SU-DHL-6 (cell line): ENCODE results near the gene TGFA.

Experiments used
- H2AFZ ChIP-seq: fragments of 200-600 bp; sonication (generic); 2 replicates; pipeline ENCODE4 v1.6.1; 2014; ENCODE audit warnings: low read depth, mild to moderate bottlenecking, moderate library complexity, mixed read lengths, antibody characterized with exemption, low read length; ENCODE audit not compliant: severe bottlenecking
- H3F3A ChIP-seq: fragments of 200-600 bp; shearing (Covaris generic); 2 replicates; pipeline ENCODE4 v1.6.0; 2016; ENCODE audit warnings: antibody characterized with exemption, mild to moderate bottlenecking; ENCODE audit not compliant: insufficient read depth
- H3K27ac ChIP-seq: fragments of 200-600 bp; sonication (generic); 2 replicates; pipeline ENCODE4 v1.5.1; 2016; ENCODE audit warnings: low read depth, mild to moderate bottlenecking, low read length, moderate library complexity, mixed read lengths
- H3K27me3 ChIP-seq: fragments of 200-600 bp; sonication (generic), shearing (Covaris generic); 2 replicates; pipeline ENCODE4 v1.6.0; 2014; ENCODE audit warnings: mild to moderate bottlenecking, low read length
- H3K36me3 ChIP-seq: fragments of 200-600 bp; sonication (generic); 2 replicates; pipeline ENCODE4 v1.6.1; 2014; ENCODE audit warnings: mild to moderate bottlenecking, low read length, mixed read lengths
- H3K4me2 ChIP-seq: fragments of 300-600, 200-600 bp; shearing (Covaris generic), sonication (generic); 2 replicates; pipeline ENCODE4 v1.6.0; 2014; ENCODE audit warnings: low read length, low read depth, mild to moderate bottlenecking; ENCODE audit not compliant: poor library complexity, severe bottlenecking
- H3K4me3 ChIP-seq: fragments of 200-600 bp; sonication (generic); 2 replicates; pipeline ENCODE4 v1.5.1; 2014; ENCODE audit warnings: antibody characterized with exemption, low read length, mild to moderate bottlenecking, mixed read lengths; ENCODE audit not compliant: insufficient read depth, poor library complexity, severe bottlenecking
- H3K79me2 ChIP-seq: fragments of 200-600 bp; sonication (generic); 2 replicates; pipeline ENCODE4 v1.6.1; 2014; ENCODE audit warnings: mild to moderate bottlenecking, low read length, moderate library complexity; ENCODE audit not compliant: insufficient read depth
- H3K9ac ChIP-seq: fragments of 200-600 bp; sonication (generic); 2 replicates; pipeline ENCODE4 v1.7.0; 2014; ENCODE audit warnings: mild to moderate bottlenecking, low read length
- H3K9me2 ChIP-seq: fragments of 200-600 bp; sonication (generic); replicated peaks from 2 replicates; pipeline ENCODE4 v1.6.1; 2014; ENCODE audit warnings: low read length; ENCODE audit not compliant: insufficient read depth
- H3K9me3 ChIP-seq: fragments of 200-600 bp; sonication (generic); 2 replicates; pipeline ENCODE4 v1.6.1; 2014; ENCODE audit warnings: low read length, mixed read lengths; ENCODE audit not compliant: insufficient read depth
- H4K20me1 ChIP-seq: fragments of 200-600 bp; sonication (generic); 2 replicates; pipeline ENCODE4 v1.6.1; 2014; ENCODE audit warnings: low read depth, mild to moderate bottlenecking, antibody characterized with exemption, low read length, moderate library complexity, mixed read lengths
- CTCF ChIP-seq: fragments of 200-600 bp; sonication (generic); IDR thresholded peaks from one replicate; pipeline ENCODE4 v1.5.1; 2017; ENCODE audit warnings: antibody characterized with exemption, mild to moderate bottlenecking, low read length, moderate library complexity; ENCODE audit not compliant: insufficient read depth, poor library complexity, severe bottlenecking
- EZH2phosphoT487 ChIP-seq: fragments of 200-600 bp; sonication (generic), shearing (Covaris generic); conservative IDR thresholded peaks from 2 replicates; pipeline ENCODE4 v1.6.1; 2018; ENCODE audit warnings: mild to moderate bottlenecking, antibody characterized with exemption, low read length, moderate library complexity, mixed read lengths

Gene TGFA

GRCh38 chr2:70454936-70455544 lies 98.6 kb downstream of the TGFA start:
- Histone ChIP-seq H3K4me3 (no peak overlapping the region), H3K27ac (no peak overlapping the region), H3K9me3 (no peaks in the 10 kb centered on the region), H4K20me1 (no peaks in the 10 kb centered on the region), H3F3A (no peaks in the 10 kb centered on the region), H2AFZ (no peak overlapping the region), H3K9ac (no peak overlapping the region), H3K9me2 (no peaks in the 10 kb centered on the region), H3K27me3 (no peaks in the 10 kb centered on the region), H3K4me2 (no peak overlapping the region), H3K79me2 (no peaks in the 10 kb centered on the region), H3K36me3 (no peaks in the 10 kb centered on the region)
- TF ChIP-seq CTCF (no peak), EZH2phosphoT487 (no peak)

GRCh38 chr2:70450641-70451250 lies 102.9 kb downstream of the TGFA start:
- Histone ChIP-seq H3K9me2 (no peaks in the 10 kb centered on the region), H4K20me1 (no peaks in the 10 kb centered on the region), H3K4me3 (no peak overlapping the region), H3K4me2 (no peak overlapping the region), H3K9me3 (no peaks in the 10 kb centered on the region), H3K27me3 (no peaks in the 10 kb centered on the region), H3K36me3 (no peaks in the 10 kb centered on the region), H3K27ac (no peak overlapping the region), H3K9ac (no peak overlapping the region), H3F3A (no peaks in the 10 kb centered on the region), H3K79me2 (no peaks in the 10 kb centered on the region), H2AFZ (no peak overlapping the region)
- TF ChIP-seq CTCF (no peak), EZH2phosphoT487 (no peak)

- Histone ChIP-seq H4K20me1 (no peaks in the 10 kb centered on the region), H3F3A (no peaks in the 10 kb centered on the region), H3K9me2 (no peaks in the 10 kb centered on the region), H3K4me2 (no peak overlapping the region), H3K9ac (no peak overlapping the region), H3K36me3 (no peaks in the 10 kb centered on the region), H3K9me3 (no peaks in the 10 kb centered on the region), H3K27me3 (no peaks in the 10 kb centered on the region), H3K4me3 (no peak overlapping the region), H3K79me2 (no peaks in the 10 kb centered on the region), H3K27ac (no peak overlapping the region), H2AFZ (no peak overlapping the region)
- TF ChIP-seq CTCF = no peak
- no peak for TF ChIP-seq EZH2phosphoT487
Measured at GRCh38 chr2:70448041-70448440, 105.6 kb downstream of the TGFA start.
